ENCODE results near the gene MYOF.

GRCh38 chr10:93313798-93314197 lies 168.3 kb downstream of the MYOF start:
- TF ChIP-seq GATA3 (IDR thresholded peaks at IDR 0.05; ENCODE audit: low read depth, low read length) (no peak), GATA2 (IDR thresholded peaks at IDR 0.05; ENCODE audit: low read depth, low read length) (no peak)
